Duodenal mucosa (tissue), 2 donors: ENCODE measurements around the gene AGBL3.
A peak's percentile ranks its signal among the peaks of the same experiment; 100 is the strongest.
"Not testable (repeated sequence)": the region's sequence is repeated elsewhere in the genome, so short reads cannot be mapped to it uniquely, and the experiment has no call there.

ENCODE experiments used
- H3K27ac ChIP-seq: one replicate; pipeline ENCODE4 v1.7.0; 2013; ENCODE audit warnings: low read depth, low read length
- H3K27me3 ChIP-seq, 2 donors: one replicate each; pipeline ENCODE4 v1.7.0; 2013; ENCODE audit warnings: low read length in 2 of 2, control low read depth in 1 of 2; ENCODE audit not compliant: insufficient read depth in 2 of 2, control insufficient read depth in 1 of 2
- H3K36me3 ChIP-seq, 2 donors: one replicate each; pipeline ENCODE4 v1.7.0; 2013; ENCODE audit warnings: low read length in 2 of 2, control low read depth in 1 of 2; ENCODE audit not compliant: insufficient read depth in 2 of 2, control insufficient read depth in 1 of 2
- H3K4me1 ChIP-seq, 2 donors: one replicate each; pipeline ENCODE4 v1.7.0; 2013; ENCODE audit warnings: low read length in 2 of 2, control low read depth in 1 of 2; ENCODE audit not compliant: insufficient read depth in 2 of 2, control insufficient read depth in 1 of 2
- H3K4me3 ChIP-seq, 2 donors: one replicate each; pipeline ENCODE4 v1.7.0; 2013; ENCODE audit warnings: low read length in 2 of 2, low read depth in 1 of 2
- H3K9ac ChIP-seq, 2 donors: one replicate each; pipeline ENCODE4 v1.7.0; 2013; ENCODE audit warnings: low read length in 2 of 2, low read depth in 1 of 2
- H3K9me3 ChIP-seq, 2 donors: one replicate each; pipeline ENCODE4 v1.7.0; 2013; ENCODE audit warnings: low read length in 2 of 2, control low read depth in 1 of 2; ENCODE audit not compliant: control insufficient read depth in 1 of 2

Gene AGBL3

GRCh38 chr7:134995239-134996096 lies 9.2 kb downstream of the AGBL3 start:
- no peak overlapping the region for H3K4me3 ChIP-seq
- H3K4me1 ChIP-seq = peaks cover 12 to 23% of the 10 kb centered on the region in 2 donors
- H3K36me3 ChIP-seq = peaks cover 0 to 9% of the 10 kb centered on the region in 2 donors
- no peaks in the 10 kb centered on the region for H3K9me3 ChIP-seq
- peak overlapping the region; percentile 39 for H3K27ac ChIP-seq
- H3K9ac ChIP-seq = no peak overlapping the region
- H3K27me3 ChIP-seq = no peaks in the 10 kb centered on the region

GRCh38 chr7:134996097-134996550 lies 9.8 kb downstream of the AGBL3 start:
- H3K9ac ChIP-seq = no peak overlapping the region
- no peak overlapping the region for H3K27ac ChIP-seq
- H3K4me3 ChIP-seq = no peak overlapping the region
- H3K36me3 ChIP-seq = peaks cover 0 to 9% of the 10 kb centered on the region in 2 donors
- H3K27me3 ChIP-seq = no peaks in the 10 kb centered on the region
- H3K4me1 ChIP-seq = peaks cover 12 to 19% of the 10 kb centered on the region in 2 donors
- H3K9me3 ChIP-seq = no peaks in the 10 kb centered on the region

GRCh38 chr7:134997214-134997885 lies 11.0 kb downstream of the AGBL3 start:
- Histone ChIP-seq H3K4me3 (no peak overlapping the region), H3K36me3 (peaks cover 0 to 9% of the 10 kb centered on the region in 2 donors), H3K27ac (no peak overlapping the region), H3K9ac (no peak overlapping the region), H3K27me3 (no peaks in the 10 kb centered on the region), H3K4me1 (peaks cover 5 to 7% of the 10 kb centered on the region in 2 donors), H3K9me3 (no peaks in the 10 kb centered on the region)

GRCh38 chr7:134999136-134999535 lies 12.8 kb downstream of the AGBL3 start:
- Histone ChIP-seq H3K27ac (no peak overlapping the region), H3K9ac (no peak overlapping the region), H3K4me3 (no peak overlapping the region), H3K36me3 (peaks cover 0 to 6% of the 10 kb centered on the region in 2 donors), H3K27me3 (no peaks in the 10 kb centered on the region), H3K4me1 (no peaks in the 10 kb centered on the region), H3K9me3 (no peaks in the 10 kb centered on the region)

GRCh38 chr7:135001390-135002165 lies 15.3 kb downstream of the AGBL3 start:
- no peak overlapping the region for H3K4me3 ChIP-seq
- no peak overlapping the region for H3K27ac ChIP-seq
- H3K36me3 ChIP-seq = no peaks in the 10 kb centered on the region
- no peak overlapping the region for H3K9ac ChIP-seq
- no peaks in the 10 kb centered on the region for H3K27me3 ChIP-seq
- H3K4me1 ChIP-seq = no peaks in the 10 kb centered on the region
- no peaks in the 10 kb centered on the region for H3K9me3 ChIP-seq

- H3K4me1 ChIP-seq = no peaks in the 10 kb centered on the region
- H3K27ac ChIP-seq = no peak overlapping the region
- H3K9ac ChIP-seq = no peak overlapping the region
- no peak overlapping the region for H3K4me3 ChIP-seq
- H3K27me3 ChIP-seq = no peaks in the 10 kb centered on the region
- H3K9me3 ChIP-seq = no peaks in the 10 kb centered on the region
- H3K36me3 ChIP-seq = no peaks in the 10 kb centered on the region
Observed at GRCh38 chr7:135012229-135012628, 25.9 kb downstream of the AGBL3 start.

- Histone ChIP-seq H3K4me1 (no peaks in the 10 kb centered on the region), H3K36me3 (no peaks in the 10 kb centered on the region), H3K9me3 (no peaks in the 10 kb centered on the region), H3K27ac (no peak overlapping the region), H3K4me3 (no peak overlapping the region), H3K9ac (no peak overlapping the region), H3K27me3 (no peaks in the 10 kb centered on the region)
Observed at GRCh38 chr7:135023622-135024021, 37.3 kb downstream of the AGBL3 start.

- Histone ChIP-seq H3K4me3 (no peak overlapping the region), H3K36me3 (no peaks in the 10 kb centered on the region), H3K4me1 (no peaks in the 10 kb centered on the region), H3K27ac (no peak overlapping the region), H3K9me3 (no peaks in the 10 kb centered on the region), H3K27me3 (no peaks in the 10 kb centered on the region), H3K9ac (no peak overlapping the region)
Observed at GRCh38 chr7:135035252-135035651, 48.9 kb downstream of the AGBL3 start.

GRCh38 chr7:135067017-135067416 lies 80.7 kb downstream of the AGBL3 start:
- not testable (repeated sequence) for H3K27me3 ChIP-seq, H3K9me3 ChIP-seq, H3K4me1 ChIP-seq, H3K36me3 ChIP-seq, H3K27ac ChIP-seq, H3K4me3 ChIP-seq, H3K9ac ChIP-seq

- Histone ChIP-seq H3K27me3 (no peaks in the 10 kb centered on the region), H3K9ac (no peak overlapping the region), H3K4me1 (no peaks in the 10 kb centered on the region)
Observed at GRCh38 chr7:135074096-135074495, 87.8 kb downstream of the AGBL3 start.

More at GRCh38 chr7:135074096-135074495, 87.8 kb downstream of the AGBL3 start:
- Histone ChIP-seq H3K9me3 (no peaks in the 10 kb centered on the region), H3K27ac (no peak overlapping the region), H3K36me3 (no peaks in the 10 kb centered on the region), H3K4me3 (no peak overlapping the region)
